HG03558 (cell line): ENCODE data around the gene SERPINB13.
"Not testable (repeated sequence)": the region's sequence is repeated elsewhere in the genome, so short reads cannot be mapped to it uniquely, and the experiment has no call there.

Experiments
- ATAC-seq: cut with Tn5 transposase; IDR thresholded peaks from one replicate; pipeline ENCODE4 v1.9.1; 2021; ENCODE audit warnings: moderate number of reproducible peaks; ENCODE audit not compliant: unreplicated experiment; ENCODE audit errors: extremely low read depth

The SERPINB13 gene

DNA sequence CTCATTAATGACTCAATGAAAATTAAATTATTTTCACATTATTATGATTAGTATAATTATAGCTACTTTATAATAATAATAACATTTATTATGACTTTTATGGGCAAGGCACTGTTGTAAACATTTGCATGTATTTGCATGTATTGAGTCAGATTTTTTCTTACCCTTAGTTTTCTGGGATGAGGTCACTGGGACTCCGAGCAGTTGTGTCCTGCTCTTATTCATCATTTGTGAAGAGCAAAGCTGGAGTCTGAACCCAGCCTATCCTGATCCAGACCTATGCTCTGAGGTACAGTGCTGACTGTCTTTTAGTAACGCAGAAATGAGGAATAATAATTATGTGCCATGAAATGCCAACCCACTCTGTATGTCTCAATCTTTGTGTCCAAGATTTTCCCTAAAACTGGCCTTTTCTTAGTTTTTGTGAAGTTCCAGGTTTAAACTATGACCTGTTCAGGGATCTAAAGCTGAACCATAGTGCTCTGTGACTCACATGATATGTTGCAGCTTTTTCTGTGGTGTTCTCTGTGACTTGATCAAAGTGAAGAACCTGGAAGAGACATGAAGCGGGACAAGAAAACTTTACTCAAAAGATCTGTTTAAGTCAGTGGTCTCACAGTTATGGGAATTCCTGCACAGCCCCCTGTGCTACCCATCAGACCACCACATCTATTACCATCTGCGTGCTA is 55.7 kb downstream of the SERPINB13 start:
- not testable (repeated sequence) for ATAC-seq

DNA sequence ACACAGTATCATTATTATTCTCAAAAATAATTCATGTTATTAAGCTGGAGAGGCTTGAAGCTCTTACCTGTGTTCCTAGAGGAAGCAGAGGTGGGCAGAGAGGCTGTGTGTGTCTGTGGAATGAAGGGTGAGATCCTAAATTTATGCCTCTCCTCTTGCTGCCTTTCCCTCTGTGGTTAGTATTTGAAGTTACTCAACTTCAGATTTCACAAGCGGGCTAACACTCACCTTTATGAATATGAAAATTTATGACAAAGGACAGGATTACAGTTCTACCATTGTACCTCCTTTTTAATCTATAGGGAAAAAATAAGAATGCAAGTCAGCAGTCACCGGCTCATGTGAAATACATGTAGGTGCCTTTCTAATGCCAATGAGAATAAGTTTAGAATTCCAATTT is 57.0 kb downstream of the SERPINB13 start, which contains the start of gene SERPINB4:
Gene SERPINB4, minus strand, starts transcription at position 115 of the 400 bp plus-strand sequence. CDS start 679 bp downstream, outside the sequence.
- not testable (repeated sequence) for ATAC-seq

DNA sequence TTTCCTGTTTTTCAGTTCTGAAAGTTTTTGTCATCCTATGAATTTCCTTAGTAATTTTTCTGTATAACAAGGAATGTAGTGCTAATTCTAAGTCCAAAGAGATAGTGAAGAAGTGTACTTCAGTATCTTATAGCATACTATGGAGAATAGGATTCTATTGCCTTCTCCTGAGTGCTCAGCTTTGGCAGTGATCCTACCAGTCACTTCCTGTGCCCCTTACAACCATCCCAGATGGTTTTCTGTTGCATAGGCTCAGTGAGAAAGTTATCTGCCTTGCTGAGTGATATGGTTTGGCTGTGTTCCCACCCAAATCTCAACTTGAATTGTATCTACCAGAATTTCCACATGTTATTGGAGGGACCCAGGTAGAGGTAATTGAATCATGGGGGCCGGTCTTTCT is 57.6 kb downstream of the SERPINB13 start:
- not testable (repeated sequence) for ATAC-seq

DNA sequence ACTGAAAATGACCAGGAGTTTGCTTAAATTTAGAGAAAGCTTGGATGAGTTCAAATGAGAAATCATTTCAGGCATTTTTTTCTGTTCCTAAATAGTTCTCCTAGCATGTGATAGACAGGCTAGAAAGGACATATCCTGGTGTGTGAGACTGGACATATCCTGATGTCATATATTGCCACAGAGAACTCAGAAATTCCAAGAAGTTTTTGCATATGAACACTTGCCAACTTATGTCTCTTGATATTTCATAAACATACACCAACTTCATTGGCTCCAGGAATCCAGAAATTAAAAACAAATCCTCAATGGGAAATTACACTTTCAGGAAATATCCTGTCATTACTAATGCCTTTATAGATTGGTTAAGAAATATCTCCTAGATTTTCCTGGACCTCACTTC is 59.8 kb downstream of the SERPINB13 start:
- ATAC-seq = no peak

DNA sequence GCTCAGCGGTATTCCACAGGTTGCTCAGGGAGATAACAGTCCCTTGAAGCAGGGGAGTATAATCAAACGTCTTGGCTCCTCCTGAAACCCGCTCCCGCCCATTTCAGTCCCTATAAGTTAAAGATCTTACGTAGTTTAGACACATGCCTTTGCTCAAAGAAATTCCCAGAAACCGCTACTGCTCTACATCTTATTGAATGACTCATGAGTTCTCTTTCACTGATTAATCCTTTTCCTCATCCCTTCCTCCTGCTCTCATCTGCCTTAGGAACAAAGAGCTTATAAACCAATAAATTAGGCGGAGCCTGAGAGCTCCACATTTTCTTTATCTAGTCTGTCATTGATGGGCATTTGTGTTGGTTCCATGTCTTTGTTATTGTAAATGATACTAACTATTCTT is 61.1 kb downstream of the SERPINB13 start:
- ATAC-seq = no peak
